ENCODE results near the gene CAND2.

- TF ChIP-seq CTCF (IDR thresholded peaks at IDR 0.05; ENCODE audit: poor library complexity) (no peak), EZH2 (IDR thresholded peaks at IDR 0.05; ENCODE audit: borderline replicate concordance) (no peak), EZH2phosphoT487 (IDR thresholded peaks at IDR 0.05; ENCODE audit: low read depth, severe bottlenecking, unreplicated experiment) (no peak)
Measured at GRCh38 chr3:12877040-12877439, 80.6 kb downstream of the CAND2 start.

Data from hepatocyte (in vitro differentiated cells).